Left ventricle myocardium inferior (tissue), 1 donor: ENCODE data around the gene S1PR4. TPM values are rescaled to one million over a fixed set of nuclear protein-coding genes. Genes with fewer than 3 reads are reported as not detected.

Experiments
- DNase-seq: peaks from one replicate; pipeline ENCODE4 v3.0.0-alpha.2; 2020
- H3K27ac ChIP-seq: fragments of 200-600 bp; replicated peaks from 2 replicates; pipeline ENCODE4 v1.8.0; 2021
- H3K27me3 ChIP-seq: fragments of 200-600 bp; 2 replicates; pipeline ENCODE4 v1.8.0; 2021; ENCODE audit warnings: low read depth
- H3K36me3 ChIP-seq: fragments of 200-600 bp; 2 replicates; pipeline ENCODE4 v1.8.0; 2021
- H3K4me1 ChIP-seq: fragments of 200-600 bp; 2 replicates; pipeline ENCODE4 v1.8.0; 2021
- H3K4me3 ChIP-seq: fragments of 200-600 bp; 2 replicates; pipeline ENCODE4 v1.8.0; 2021; ENCODE audit warnings: mild to moderate bottlenecking, moderate library complexity
- H3K9me3 ChIP-seq: fragments of 200-600 bp; replicated peaks from 2 replicates; pipeline ENCODE4 v1.8.0; 2021
- CTCF ChIP-seq: fragments of 200-600 bp; IDR thresholded peaks from 2 replicates; pipeline ENCODE4 v1.8.0; 2021; ENCODE audit warnings: antibody characterized with exemption, mild to moderate bottlenecking, borderline replicate concordance
- intact Hi-C: fragments of 100-400 bp; cut with micrococcal nuclease; formaldehyde crosslinking; loops from one replicate; pipeline ENCODE4 v1.11.0; 2022
- total RNA-seq: library from RNA; stranded (reverse); fragmentation: NEBNext Ultra II Directional; extraction: Animal tissue kit (Norgen Biotek cat#: 25700); gene quantifications from one replicate; pipeline ENCODE4 v1.2.1, GENCODE V29; 2021
- donor health status: DM: no; HTN: yes; CAD: no; lungs with severe emphysema.

The S1PR4 gene
- total RNA-seq, 1 donor from 2014 or later: 0.60 TPM

GRCh38 chr19:3192228-3192635 lies 13.7 kb downstream of the S1PR4 start:
- Histone ChIP-seq H3K4me1 (peaks cover 27% of the 10 kb centered on the region), H3K27me3 (no peaks in the 10 kb centered on the region), H3K36me3 (peaks cover 28% of the 10 kb centered on the region), H3K27ac (no peak overlapping the region), H3K9me3 (no peaks in the 10 kb centered on the region), H3K4me3 (no peak overlapping the region)
- DNase-seq: no peak
- TF ChIP-seq CTCF: no peak
- intact Hi-C loops: no loop called here

GRCh38 chr19:3192684-3193083 lies 14.1 kb downstream of the S1PR4 start:
- Histone ChIP-seq H3K27me3 (no peaks in the 10 kb centered on the region), H3K36me3 (peaks cover 28% of the 10 kb centered on the region), H3K27ac (no peak overlapping the region), H3K9me3 (no peaks in the 10 kb centered on the region), H3K4me3 (no peak overlapping the region), H3K4me1 (peaks cover 22% of the 10 kb centered on the region)
- intact Hi-C loops: no loop called here
- no peak for TF ChIP-seq CTCF
- no peak for DNase-seq

- H3K36me3 ChIP-seq: peaks cover 28% of the 10 kb centered on the region
- no peak for TF ChIP-seq CTCF
- no peak for DNase-seq
Measured at GRCh38 chr19:3193256-3194105, 14.9 kb downstream of the S1PR4 start.

GRCh38 chr19:3194106-3195087 lies 15.8 kb downstream of the S1PR4 start:
- intact Hi-C loops: no loop called here
- H3K27me3 ChIP-seq: no peaks in the 10 kb centered on the region
- H3K4me3 ChIP-seq: no peak overlapping the region
- DNase-seq: no peak
- H3K27ac ChIP-seq: no peak overlapping the region
- H3K36me3 ChIP-seq: peaks cover 35% of the 10 kb centered on the region
- H3K9me3 ChIP-seq: no peaks in the 10 kb centered on the region
- TF ChIP-seq CTCF: no peak
- peaks cover 7% of the 10 kb centered on the region for H3K4me1 ChIP-seq

More at GRCh38 chr19:3193256-3194105, 14.9 kb downstream of the S1PR4 start:
- peaks cover 14% of the 10 kb centered on the region for H3K4me1 ChIP-seq
- no peak overlapping the region for H3K4me3 ChIP-seq
- no peaks in the 10 kb centered on the region for H3K9me3 ChIP-seq
- intact Hi-C loops: no loop called here
- no peaks in the 10 kb centered on the region for H3K27me3 ChIP-seq
- H3K27ac ChIP-seq: no peak overlapping the region

- intact Hi-C loops: no loop called here
- H3K36me3 ChIP-seq: peaks cover 35% of the 10 kb centered on the region
- no peaks in the 10 kb centered on the region for H3K27me3 ChIP-seq
- H3K4me1 ChIP-seq: no peaks in the 10 kb centered on the region
- no peak overlapping the region for H3K27ac ChIP-seq
- DNase-seq: no peak
- H3K4me3 ChIP-seq: no peak overlapping the region
- no peak for TF ChIP-seq CTCF
- H3K9me3 ChIP-seq: no peaks in the 10 kb centered on the region
Measured at GRCh38 chr19:3196064-3196932, 17.7 kb downstream of the S1PR4 start.
